H9 (cell line): ENCODE data around the gene STARD9. TPM values are rescaled to one million over a fixed set of nuclear protein-coding genes. Genes with fewer than 3 reads are reported as not detected.

Source experiments
- DNase-seq: peaks from one replicate; pipeline ENCODE4 v3.0.0-alpha.2; 2017
- H2AFZ ChIP-seq: one replicate; pipeline ENCODE4 v1.6.1; 2013; ENCODE audit warnings: mild to moderate bottlenecking, low read length, control low read depth, moderate library complexity
- H2AK5ac ChIP-seq: 2 replicates; pipeline ENCODE4 v1.6.1; 2013; ENCODE audit warnings: low read length, control low read depth, mixed read lengths; ENCODE audit not compliant: insufficient read length
- H2BK120ac ChIP-seq: one replicate; pipeline ENCODE4 v1.6.1; 2013; ENCODE audit warnings: low read depth, mild to moderate bottlenecking, low read length, control low read depth, inconsistent platforms; ENCODE audit not compliant: poor library complexity, severe bottlenecking
- H2BK12ac ChIP-seq: 2 replicates; pipeline ENCODE4 v1.6.1; 2013; ENCODE audit warnings: low read length, control low read depth, mixed read lengths, low read depth; ENCODE audit not compliant: insufficient read length
- H2BK15ac ChIP-seq: 2 replicates; pipeline ENCODE4 v1.6.1; 2013; ENCODE audit warnings: low read depth, low read length, control low read depth
- H2BK20ac ChIP-seq: one replicate; pipeline ENCODE4 v1.6.1; 2013; ENCODE audit warnings: low read depth, mild to moderate bottlenecking, low read length, control low read depth, inconsistent platforms; ENCODE audit not compliant: poor library complexity, severe bottlenecking
- H2BK5ac ChIP-seq: 2 replicates; pipeline ENCODE4 v1.6.1; 2013; ENCODE audit warnings: low read length, control low read depth, mixed read lengths; ENCODE audit not compliant: insufficient read length
- H3K14ac ChIP-seq: 2 replicates; pipeline ENCODE4 v1.6.1; 2013; ENCODE audit warnings: low read length, control low read depth; ENCODE audit not compliant: insufficient read depth
- H3K18ac ChIP-seq: 2 replicates; pipeline ENCODE4 v1.6.1; 2013; ENCODE audit warnings: low read depth, mild to moderate bottlenecking, mixed read lengths, low read length, control low read depth; ENCODE audit not compliant: insufficient read length
- H3K23ac ChIP-seq: 2 replicates; pipeline ENCODE4 v1.6.1; 2013; ENCODE audit warnings: low read length, control low read depth, mixed read lengths, low read depth; ENCODE audit not compliant: insufficient read length
- H3K23me2 ChIP-seq: 2 replicates; pipeline ENCODE4 v1.6.1; 2013; ENCODE audit warnings: low read depth, mild to moderate bottlenecking, mixed read lengths, low read length, control low read depth; ENCODE audit not compliant: insufficient read length, poor library complexity, severe bottlenecking
- H3K27ac ChIP-seq: 2 replicates; pipeline ENCODE4 v1.5.1; 2013; ENCODE audit warnings: low read length, control low read depth, mixed read lengths, low read depth; ENCODE audit not compliant: insufficient read length
- H3K27me3 ChIP-seq: 2 replicates; pipeline ENCODE4 v1.6.1; 2013; ENCODE audit warnings: low read length, control low read depth, inconsistent platforms; ENCODE audit not compliant: insufficient read depth
- H3K4ac ChIP-seq: 2 replicates; pipeline ENCODE4 v1.6.1; 2013; ENCODE audit warnings: low read depth, mild to moderate bottlenecking, control low read depth, inconsistent platforms, low read length, moderate library complexity
- H3K4me1 ChIP-seq: 2 replicates; pipeline ENCODE4 v1.6.1; 2013; ENCODE audit warnings: low read length, control low read depth, inconsistent platforms; ENCODE audit not compliant: insufficient read depth
- H3K4me2 ChIP-seq: 2 replicates; pipeline ENCODE4 v1.6.1; 2013; ENCODE audit warnings: low read length, control low read depth, mixed read lengths; ENCODE audit not compliant: insufficient read length, insufficient read depth
- H3K56ac ChIP-seq: 2 replicates; pipeline ENCODE4 v1.6.1; 2013; ENCODE audit warnings: low read depth, mild to moderate bottlenecking, mixed read lengths, low read length, control low read depth; ENCODE audit not compliant: insufficient read length
- H3K79me1 ChIP-seq: 2 replicates; pipeline ENCODE4 v1.6.1; 2013; ENCODE audit warnings: low read depth, mild to moderate bottlenecking, moderate library complexity, low read length, control low read depth, inconsistent platforms; ENCODE audit not compliant: insufficient read depth, poor library complexity, severe bottlenecking
- H3K79me2 ChIP-seq: 2 replicates; pipeline ENCODE4 v1.6.1; 2013; ENCODE audit warnings: low read length, control low read depth, inconsistent platforms; ENCODE audit not compliant: insufficient read depth
- H3K9ac ChIP-seq: 2 replicates; pipeline ENCODE4 v1.6.1; 2013; ENCODE audit warnings: low read length, control low read depth, mixed read lengths; ENCODE audit not compliant: insufficient read length; ENCODE audit errors: extremely low read depth
- H3K9me3 ChIP-seq: one replicate; pipeline ENCODE4 v1.6.1; 2013; ENCODE audit warnings: low read depth, low read length, inconsistent platforms; ENCODE audit not compliant: control insufficient read depth
- H3T11ph ChIP-seq: one replicate; pipeline ENCODE4 v1.6.1; 2013; ENCODE audit warnings: mild to moderate bottlenecking, low read length, control low read depth, inconsistent platforms
- H4K20me1 ChIP-seq: one replicate; pipeline ENCODE4 v1.6.1; 2013; ENCODE audit not compliant: control insufficient read depth, insufficient read length, insufficient read depth
- H4K5ac ChIP-seq: 2 replicates; pipeline ENCODE4 v1.6.1; 2013; ENCODE audit warnings: low read depth, mild to moderate bottlenecking, mixed read lengths, low read length, control low read depth; ENCODE audit not compliant: insufficient read length
- H4K8ac ChIP-seq: replicated peaks from 2 replicates; pipeline ENCODE4 v1.6.1; 2013; ENCODE audit warnings: low read length, control low read depth, mixed read lengths, low read depth; ENCODE audit not compliant: insufficient read length
- H4K91ac ChIP-seq: 2 replicates; pipeline ENCODE4 v1.6.1; 2013; ENCODE audit warnings: low read depth, mild to moderate bottlenecking, moderate library complexity, mixed read lengths, low read length, control low read depth; ENCODE audit not compliant: insufficient read length
- H3K27ac Mint-ChIP-seq, 3 experiments: 2 replicates in 2 of 3; 3 replicates in 1 of 3; pipeline ENCODE4 v1.8.0; 2020 to 2021; ENCODE audit warnings: mixed read lengths in 3 of 3, mild to moderate bottlenecking in 1 of 3, moderate library complexity in 1 of 3
- H3K27me3 Mint-ChIP-seq: 2 replicates; pipeline ENCODE4 v1.8.0; 2021; ENCODE audit warnings: low read depth, mild to moderate bottlenecking, moderate library complexity, mixed read lengths
- H3K36me3 Mint-ChIP-seq, 3 experiments: 2 replicates in 2 of 3; 3 replicates in 1 of 3; pipeline ENCODE4 v1.8.0; 2020 to 2021; ENCODE audit warnings: low read depth in 3 of 3, mixed read lengths in 3 of 3; ENCODE audit not compliant: insufficient read depth in 1 of 3
- H3K4me1 Mint-ChIP-seq, 2 experiments: 2 replicates each; pipeline ENCODE4 v1.8.0; 2020; ENCODE audit warnings: mixed read lengths in 2 of 2
- H3K4me3 Mint-ChIP-seq, 2 experiments: 2 replicates in 1 of 2; 3 replicates in 1 of 2; pipeline ENCODE4 v1.8.0; 2020 to 2021; ENCODE audit warnings: mild to moderate bottlenecking in 2 of 2, mixed read lengths in 2 of 2, moderate library complexity in 1 of 2
- H3K9me3 Mint-ChIP-seq, 2 experiments: 2 replicates in 1 of 2; 3 replicates in 1 of 2; pipeline ENCODE4 v1.8.0; 2020; ENCODE audit warnings: mild to moderate bottlenecking in 2 of 2, mixed read lengths in 2 of 2, moderate library complexity in 1 of 2
- WGBS: extraction: QIAGEN DNeasy Blood & Tissue Kit; methylation state at CpG from one replicate; pipeline ENCODE4 v1.1.7; 2013; ENCODE audit warnings: missing lambda C conversion rate, low lambda C conversion rate, mixed read lengths; ENCODE audit not compliant: insufficient read length; ENCODE audit errors: extremely low coverage; 5-methylcytosine and 5-hydroxymethylcytosine counted together
- total RNA-seq: library from RNA; stranded (reverse); gene quantifications from 2 replicates; pipeline ENCODE4 v1.2.1, GENCODE V29; 2021
- TF ChIP-seq, protein P1 (sequence below): fragments of 200-600 bp; sonication (generic); conservative IDR thresholded peaks from 3 replicates; pipeline ENCODE4 v1.8.0; 2021; ENCODE audit warnings: antibody characterized with exemption, mild to moderate bottlenecking

The STARD9 gene
- total RNA-seq, 1 experiment from 2014 or later, result 6.9 TPM

- H2BK5ac ChIP-seq, result no peak overlapping the region
Observed at GRCh38 chr15:42632105-42632675, 56.8 kb downstream of the STARD9 start.

More at GRCh38 chr15:42632105-42632675, 56.8 kb downstream of the STARD9 start:
- H3K4me1 Mint-ChIP-seq, result no peaks in the 10 kb centered on the region
- Histone ChIP-seq H3K27ac (no peak overlapping the region), H3K4me1 (no peaks in the 10 kb centered on the region), H3K79me1 (no peaks in the 10 kb centered on the region), H2BK120ac (no peak overlapping the region), H3K79me2 (no peaks in the 10 kb centered on the region), H2BK20ac (no peak overlapping the region), H4K20me1 (no peaks in the 10 kb centered on the region), H2BK15ac (no peak overlapping the region), H3K9me3 (no peaks in the 10 kb centered on the region), H4K8ac (no peak overlapping the region), H3K4me2 (no peak overlapping the region), H3K23me2 (no peaks in the 10 kb centered on the region), H3K23ac (no peak overlapping the region), H3K18ac (no peak overlapping the region), H3K27me3 (no peaks in the 10 kb centered on the region), H4K5ac (no peak overlapping the region), H2AFZ (no peak overlapping the region), H3K56ac (no peak overlapping the region), H3K4ac (no peak overlapping the region), H3K9ac (no peak overlapping the region), H2BK12ac (no peak overlapping the region), H4K91ac (no peak overlapping the region), H2AK5ac (no peak overlapping the region), H3K14ac (no peak overlapping the region), H3T11ph (no peak overlapping the region)
- no peaks in the 10 kb centered on the region; a peak in 1 of 5 replicates for H3K9me3 Mint-ChIP-seq
- TF ChIP-seq, protein P1, sequence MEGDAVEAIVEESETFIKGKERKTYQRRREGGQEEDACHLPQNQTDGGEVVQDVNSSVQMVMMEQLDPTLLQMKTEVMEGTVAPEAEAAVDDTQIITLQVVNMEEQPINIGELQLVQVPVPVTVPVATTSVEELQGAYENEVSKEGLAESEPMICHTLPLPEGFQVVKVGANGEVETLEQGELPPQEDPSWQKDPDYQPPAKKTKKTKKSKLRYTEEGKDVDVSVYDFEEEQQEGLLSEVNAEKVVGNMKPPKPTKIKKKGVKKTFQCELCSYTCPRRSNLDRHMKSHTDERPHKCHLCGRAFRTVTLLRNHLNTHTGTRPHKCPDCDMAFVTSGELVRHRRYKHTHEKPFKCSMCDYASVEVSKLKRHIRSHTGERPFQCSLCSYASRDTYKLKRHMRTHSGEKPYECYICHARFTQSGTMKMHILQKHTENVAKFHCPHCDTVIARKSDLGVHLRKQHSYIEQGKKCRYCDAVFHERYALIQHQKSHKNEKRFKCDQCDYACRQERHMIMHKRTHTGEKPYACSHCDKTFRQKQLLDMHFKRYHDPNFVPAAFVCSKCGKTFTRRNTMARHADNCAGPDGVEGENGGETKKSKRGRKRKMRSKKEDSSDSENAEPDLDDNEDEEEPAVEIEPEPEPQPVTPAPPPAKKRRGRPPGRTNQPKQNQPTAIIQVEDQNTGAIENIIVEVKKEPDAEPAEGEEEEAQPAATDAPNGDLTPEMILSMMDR, result no peak
- H3K27me3 Mint-ChIP-seq, result no peaks in the 10 kb centered on the region
- no peak overlapping the region; a peak in 3 of 7 replicates for H3K27ac Mint-ChIP-seq
- no peak for DNase-seq
- H3K4me3 Mint-ChIP-seq, result no peak overlapping the region
- no CpG with 5 or more reads among the region's 1 CpG for WGBS
- H3K36me3 Mint-ChIP-seq, result peaks cover 0 to 3% (median 0%) of the 10 kb centered on the region in 3 experiments; a peak in 2 of 7 replicates
